ENCODE measurements around the gene ABTB1.
"Not testable (repeated sequence)": the region's sequence is repeated elsewhere in the genome, so short reads cannot be mapped to it uniquely, and the experiment has no call there.

ABTB1 gene

GRCh38 chr3:127671523-127672428, 976 bp upstream of the ABTB1 start:
- peak in 1 of 2 donors; percentile 21 for DNase-seq (ENCODE audit: low read depth in 2 of 2)

DNA sequence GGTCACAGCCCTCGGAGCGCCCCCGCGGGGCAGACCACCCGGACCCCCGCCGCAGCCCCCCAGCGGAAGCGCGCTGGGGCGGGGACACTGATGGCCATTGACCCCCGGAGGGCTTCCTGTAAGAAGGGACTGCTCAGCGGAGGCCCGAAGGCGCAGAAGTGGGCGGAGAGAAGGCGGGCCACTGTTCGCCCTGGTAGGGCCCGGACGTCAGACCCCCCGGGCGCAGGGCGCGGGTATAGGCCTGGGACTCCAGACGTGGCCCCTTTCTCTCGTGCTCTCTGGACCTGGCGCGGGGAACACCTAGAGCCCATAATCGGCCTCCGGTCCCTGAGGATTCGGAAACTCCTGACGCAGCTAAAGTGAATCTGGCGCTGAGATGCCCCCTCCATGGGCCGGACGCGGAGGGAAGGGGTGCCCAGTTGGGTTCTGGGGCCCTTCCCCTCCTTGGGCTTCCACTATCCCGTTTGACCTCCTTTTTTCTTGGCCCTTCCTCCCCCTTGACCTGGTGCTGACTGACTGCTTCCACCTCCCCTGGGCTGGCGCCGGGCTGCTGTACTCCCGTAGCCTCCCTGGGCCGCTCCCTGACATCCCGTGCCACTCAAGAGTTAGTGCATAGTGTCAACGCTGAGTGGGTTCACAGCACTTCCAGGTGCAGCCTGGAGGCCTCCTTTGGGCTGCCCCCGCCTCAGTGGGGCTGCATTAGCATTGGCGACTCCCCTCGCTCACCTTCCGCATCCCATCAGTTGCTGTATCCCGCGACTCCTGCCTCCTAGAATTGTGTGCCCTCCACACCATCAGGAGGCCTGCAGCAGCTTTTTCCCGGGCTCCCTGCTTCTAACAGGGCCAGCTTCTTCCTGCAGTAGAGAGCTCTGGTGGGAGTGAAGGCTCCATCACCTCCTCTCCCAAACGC, 694 bp downstream of the ABTB1 start:
- peak in 1 of 2 donors; percentile 29 for DNase-seq (ENCODE audit: low read depth in 2 of 2)

GRCh38 chr3:127674101-127674721, 1.5 kb downstream of the ABTB1 start:
- no peak for DNase-seq (ENCODE audit: low read depth in 2 of 2)

- DNase-seq (ENCODE audit: low read depth in 2 of 2), result no peak
Observed at GRCh38 chr3:127674790-127675189, 2.0 kb downstream of the ABTB1 start.

GRCh38 chr3:127675651-127676391, 3.1 kb downstream of the ABTB1 start:
- no peak for DNase-seq (ENCODE audit: low read depth in 2 of 2)

DNA sequence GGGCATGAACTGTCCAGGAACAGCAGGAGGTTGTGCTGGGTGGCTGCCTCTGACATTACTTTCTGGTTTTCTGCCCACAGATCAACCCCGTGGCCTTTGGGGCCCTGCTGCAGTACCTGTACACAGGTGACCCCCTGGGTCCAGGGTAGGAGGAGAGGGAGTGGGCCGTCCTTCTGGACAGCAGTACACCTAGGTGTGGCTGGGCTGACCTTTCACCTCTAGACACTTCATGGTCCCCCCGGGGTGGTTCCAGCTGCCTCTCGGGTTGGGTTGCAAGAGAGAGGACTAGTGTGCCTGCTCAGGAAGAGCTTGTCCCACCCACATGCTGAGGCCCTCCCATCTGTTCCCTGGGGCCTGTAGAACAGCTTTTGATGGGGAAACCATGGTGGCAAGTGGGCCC, 3.7 kb downstream of the ABTB1 start:
- no peak for DNase-seq (ENCODE audit: low read depth in 2 of 2)

- DNase-seq (ENCODE audit: low read depth in 2 of 2), result no peak
Observed at GRCh38 chr3:127676921-127677351, 4.2 kb downstream of the ABTB1 start.

- DNase-seq (ENCODE audit: low read depth in 2 of 2), result no peak
Observed at GRCh38 chr3:127677541-127678314, 5.0 kb downstream of the ABTB1 start.

- DNase-seq (ENCODE audit: low read depth in 2 of 2), result no peak
Observed at GRCh38 chr3:127678315-127678599, 5.5 kb downstream of the ABTB1 start.

- no peak for DNase-seq (ENCODE audit: low read depth in 2 of 2)
Observed at GRCh38 chr3:127678611-127679533, 6.1 kb downstream of the ABTB1 start.

- DNase-seq (ENCODE audit: low read depth in 2 of 2), result no peak
Observed at GRCh38 chr3:127679534-127680145, 6.9 kb downstream of the ABTB1 start.

DNA sequence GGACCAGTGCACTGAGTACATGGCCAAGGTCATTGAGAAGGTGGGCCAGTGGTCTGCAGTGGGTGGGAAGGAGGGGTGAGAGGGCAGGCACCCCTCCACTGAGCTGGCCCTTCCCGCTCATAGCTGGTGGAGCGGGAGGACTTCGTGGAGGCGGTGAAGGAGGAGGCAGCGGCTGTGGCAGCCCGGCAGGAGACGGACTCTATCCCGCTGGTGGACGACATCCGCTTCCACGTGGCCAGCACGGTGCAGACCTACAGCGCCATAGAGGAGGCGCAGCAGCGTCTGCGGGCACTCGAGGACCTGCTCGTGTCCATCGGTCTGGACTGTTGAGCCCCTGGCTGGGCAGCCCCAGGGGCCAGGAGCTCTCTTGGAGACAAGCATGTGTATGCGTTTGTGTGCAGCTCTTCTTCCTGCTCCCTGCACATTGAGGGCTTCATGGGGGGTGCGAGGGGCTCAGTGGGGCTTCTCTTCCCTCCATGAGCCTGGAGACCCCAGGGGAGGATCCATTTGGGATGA, 7.5 kb downstream of the ABTB1 start:
- DNase-seq (ENCODE audit: low read depth in 2 of 2), result no peak

GRCh38 chr3:127680798-127681221, 8.1 kb downstream of the ABTB1 start:
- DNase-seq (ENCODE audit: low read depth in 2 of 2), result no peak

DNA sequence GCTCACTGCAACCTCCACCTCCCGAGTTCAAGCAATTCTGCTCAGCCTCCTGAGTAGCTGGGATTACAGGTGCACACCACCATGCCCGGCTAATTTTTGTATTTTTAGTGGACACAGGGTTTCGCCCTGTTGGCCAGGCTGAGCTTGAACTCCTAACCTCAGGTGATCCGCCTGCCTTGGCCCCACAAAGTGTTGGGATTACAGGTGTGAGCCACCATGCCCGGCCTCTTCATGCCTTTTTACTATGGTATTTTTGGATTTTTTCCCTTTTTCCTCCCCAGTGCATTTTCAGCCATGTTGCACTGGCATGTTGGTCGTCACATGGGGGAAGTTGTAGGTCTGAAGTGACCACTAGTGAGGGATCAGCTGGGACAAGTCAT, 9.4 kb downstream of the ABTB1 start:
- DNase-seq (ENCODE audit: low read depth in 2 of 2), result not testable (repeated sequence)

DNA sequence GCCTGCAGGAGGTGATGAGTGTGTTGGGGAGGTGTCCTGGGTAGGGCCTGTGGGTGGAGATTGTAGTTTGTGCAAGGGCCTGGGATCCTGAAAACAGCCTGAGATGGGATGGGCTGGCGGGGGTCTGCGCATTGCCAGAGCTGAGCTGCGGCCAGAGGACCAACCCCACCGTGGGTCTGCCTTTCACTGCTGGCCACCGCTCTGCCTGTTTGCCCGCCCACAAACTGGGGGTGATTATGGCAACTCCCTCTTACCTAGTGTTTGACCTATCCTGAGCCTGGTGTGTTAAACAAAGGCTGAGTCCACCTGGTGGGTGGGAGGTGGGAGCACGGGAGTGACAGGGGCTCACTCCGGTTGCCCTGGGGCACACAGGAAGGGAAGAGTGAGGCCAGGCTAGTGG, 9.8 kb downstream of the ABTB1 start:
- DNase-seq (ENCODE audit: low read depth in 2 of 2), result no peak

DNA sequence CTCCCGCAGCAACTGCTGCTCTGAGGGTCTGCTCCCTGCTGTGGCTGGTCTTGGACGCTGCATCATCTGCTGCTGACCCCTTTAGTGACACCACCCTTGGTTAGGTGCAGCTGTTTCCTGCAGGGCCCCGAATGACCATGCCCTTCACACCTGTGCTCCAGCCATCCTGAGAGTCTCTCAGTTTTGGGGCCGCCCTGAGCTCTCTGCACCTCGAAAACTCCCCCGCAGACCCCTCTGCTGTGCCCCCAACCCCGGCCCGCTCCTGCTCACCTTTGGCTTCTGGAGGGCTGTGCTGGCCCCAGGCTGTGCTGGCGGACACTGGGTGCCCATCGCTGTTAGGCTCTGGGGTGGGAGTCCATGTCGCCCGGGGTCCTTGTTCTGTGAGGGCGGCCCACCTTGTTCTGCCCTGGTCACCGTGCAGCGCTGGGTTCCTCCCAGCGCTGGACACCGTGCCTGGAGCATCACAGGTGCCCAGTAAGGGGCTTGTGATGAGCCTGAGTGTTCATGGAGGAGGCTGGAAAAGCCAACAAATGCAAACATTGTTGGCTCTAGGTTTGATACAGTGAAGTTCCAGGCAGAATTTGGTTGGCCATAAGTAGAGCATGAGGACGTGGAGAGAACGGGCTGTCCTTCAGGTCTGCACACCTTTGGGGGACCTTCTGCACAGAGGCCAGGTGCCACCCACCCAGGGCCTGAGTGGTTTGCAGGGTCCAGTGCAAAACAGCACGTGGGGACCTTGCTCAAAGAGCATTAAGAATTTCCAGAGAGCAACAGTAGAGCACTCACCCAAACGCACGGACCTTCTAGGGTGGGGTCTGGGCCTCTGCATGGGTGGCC, 12.3 kb downstream of the ABTB1 start:
- no peak for DNase-seq (ENCODE audit: low read depth in 2 of 2)

GRCh38 chr3:127685708-127686511, 13.2 kb downstream of the ABTB1 start:
- DNase-seq (ENCODE audit: low read depth in 2 of 2), result no peak

Measured in stimulated activated CD8-positive, alpha-beta memory T cell treated with anti-CD3 and anti-CD28 coated beads, Interleukin-2, amount 100 ng/mL, for 48 hours (primary cell).